ENCODE data around the gene PHF3. TPM values are rescaled to one million over a fixed set of nuclear protein-coding genes. Genes with fewer than 3 reads are reported as not detected.

The PHF3 gene
- total RNA-seq = 10 to 100 TPM; 34.8 to 48.9 TPM

- peaks cover 32 to 45% of the 10 kb centered on the region in 2 donors for H3K4me1 Mint-ChIP-seq (ENCODE audit: low read depth in 2 of 2)
- peaks cover 6% of the 10 kb centered on the region for H3K36me3 Mint-ChIP-seq
- peak within 1 kb of the TSS; percentile 97 for H3K4me3 Mint-ChIP-seq
- DNase-seq (ENCODE audit: low spot score) = peak; percentile 94
- ATAC-seq = peak; percentile 95 to 96
- no peaks in the 10 kb centered on the region for H3K9me3 Mint-ChIP-seq
- H3K27ac Mint-ChIP-seq = peak within 1 kb of the TSS; percentile 94 to 97
- peaks cover 4 to 9% of the 10 kb centered on the region in 2 donors for H3K27me3 Mint-ChIP-seq
Observed at GRCh38 chr6:63635588-63636517, at the start of gene PHF3. TSS of gene PHF3 (plus strand) at chr6:63635802. CDS start at chr6:63646552, 10,750 bp downstream.

- Mint-ChIP-seq H3K4me1 (ENCODE audit: low read depth in 2 of 2) (peaks cover 0 to 3% of the 10 kb centered on the region in 2 donors), H3K4me3 (no peak overlapping the region), H3K27me3 (no peaks in the 10 kb centered on the region), H3K9me3 (no peaks in the 10 kb centered on the region), H3K36me3 (no peaks in the 10 kb centered on the region), H3K27ac (no peak overlapping the region)
- ATAC-seq (no peak), DNase-seq (ENCODE audit: low spot score) (no peak)
Observed at GRCh38 chr6:63589952-63590411, 45.6 kb upstream of the PHF3 start.

GRCh38 chr6:63592886-63593285, 42.7 kb upstream of the PHF3 start:
- Mint-ChIP-seq H3K4me1 (ENCODE audit: low read depth in 2 of 2) (peaks cover 2% of the 10 kb centered on the region in 2 donors), H3K27ac (no peak overlapping the region), H3K36me3 (no peaks in the 10 kb centered on the region), H3K4me3 (no peak overlapping the region), H3K27me3 (peaks cover 6 to 10% of the 10 kb centered on the region in 2 donors), H3K9me3 (no peaks in the 10 kb centered on the region)
- ATAC-seq (no peak), DNase-seq (ENCODE audit: low spot score) (no peak)

GRCh38 chr6:63597141-63598048, 38.2 kb upstream of the PHF3 start:
- DNase-seq (ENCODE audit: low spot score) (no peak), ATAC-seq (no peak)
- Mint-ChIP-seq H3K4me1 (ENCODE audit: low read depth in 2 of 2) (peaks cover 11 to 14% of the 10 kb centered on the region in 2 donors), H3K27ac (no peak overlapping the region), H3K36me3 (no peaks in the 10 kb centered on the region), H3K4me3 (peak overlapping the region; percentile 76), H3K27me3 (peaks cover 6 to 12% of the 10 kb centered on the region in 2 donors), H3K9me3 (no peaks in the 10 kb centered on the region)

GRCh38 chr6:63598049-63599036, 37.3 kb upstream of the PHF3 start:
- peak overlapping the region in 1 of 2 donors; percentile 8 for H3K27ac Mint-ChIP-seq
- no peaks in the 10 kb centered on the region for H3K36me3 Mint-ChIP-seq
- peak; percentile 70 for DNase-seq (ENCODE audit: low spot score)
- H3K4me1 Mint-ChIP-seq (ENCODE audit: low read depth in 2 of 2) = peaks cover 11 to 14% of the 10 kb centered on the region in 2 donors
- H3K27me3 Mint-ChIP-seq = peaks cover 6 to 12% of the 10 kb centered on the region in 2 donors
- peak overlapping the region; percentile 76 for H3K4me3 Mint-ChIP-seq
- H3K9me3 Mint-ChIP-seq = no peaks in the 10 kb centered on the region
- ATAC-seq = peak; percentile 96 to 97

- H3K27ac Mint-ChIP-seq = no peak overlapping the region
- no peak overlapping the region for H3K4me3 Mint-ChIP-seq
- H3K9me3 Mint-ChIP-seq = no peaks in the 10 kb centered on the region
- H3K4me1 Mint-ChIP-seq (ENCODE audit: low read depth in 2 of 2) = peaks cover 11 to 14% of the 10 kb centered on the region in 2 donors
- H3K27me3 Mint-ChIP-seq = peaks cover 6 to 12% of the 10 kb centered on the region in 2 donors
- DNase-seq (ENCODE audit: low spot score) (no peak), ATAC-seq (no peak)
- H3K36me3 Mint-ChIP-seq = no peaks in the 10 kb centered on the region
Observed at GRCh38 chr6:63599243-63599642, 36.4 kb upstream of the PHF3 start.

GRCh38 chr6:63600136-63600535, 35.5 kb upstream of the PHF3 start:
- Mint-ChIP-seq H3K36me3 (no peaks in the 10 kb centered on the region), H3K9me3 (no peaks in the 10 kb centered on the region), H3K4me3 (no peak overlapping the region), H3K4me1 (ENCODE audit: low read depth in 2 of 2) (peaks cover 11 to 14% of the 10 kb centered on the region in 2 donors), H3K27me3 (peaks cover 6 to 12% of the 10 kb centered on the region in 2 donors), H3K27ac (no peak overlapping the region)
- ATAC-seq (no peak), DNase-seq (ENCODE audit: low spot score) (no peak)

GRCh38 chr6:63609231-63609630, 26.4 kb upstream of the PHF3 start:
- Mint-ChIP-seq H3K27me3 (peaks cover 8 to 19% of the 10 kb centered on the region in 2 donors), H3K36me3 (no peaks in the 10 kb centered on the region), H3K27ac (no peak overlapping the region), H3K9me3 (no peaks in the 10 kb centered on the region), H3K4me3 (no peak overlapping the region), H3K4me1 (ENCODE audit: low read depth in 2 of 2) (no peaks in the 10 kb centered on the region)
- no peak for DNase-seq (ENCODE audit: low spot score)
- ATAC-seq = no peak

GRCh38 chr6:63610944-63611343, 24.7 kb upstream of the PHF3 start:
- DNase-seq (ENCODE audit: low spot score) (no peak), ATAC-seq (no peak)
- H3K4me1 Mint-ChIP-seq (ENCODE audit: low read depth in 2 of 2) = no peaks in the 10 kb centered on the region
- H3K27me3 Mint-ChIP-seq = peaks cover 8 to 24% of the 10 kb centered on the region in 2 donors
- no peak overlapping the region for H3K27ac Mint-ChIP-seq
- H3K9me3 Mint-ChIP-seq = no peaks in the 10 kb centered on the region
- no peak overlapping the region for H3K4me3 Mint-ChIP-seq
- H3K36me3 Mint-ChIP-seq = no peaks in the 10 kb centered on the region

GRCh38 chr6:63611560-63611959, 24.0 kb upstream of the PHF3 start:
- DNase-seq (ENCODE audit: low spot score) = no peak
- Mint-ChIP-seq H3K4me1 (ENCODE audit: low read depth in 2 of 2) (no peaks in the 10 kb centered on the region), H3K27me3 (peaks cover 13 to 30% of the 10 kb centered on the region in 2 donors), H3K36me3 (no peaks in the 10 kb centered on the region), H3K9me3 (no peaks in the 10 kb centered on the region), H3K4me3 (no peak overlapping the region), H3K27ac (no peak overlapping the region)
- no peak for ATAC-seq

GRCh38 chr6:63615590-63615989, 20.0 kb upstream of the PHF3 start:
- DNase-seq (ENCODE audit: low spot score) (no peak), ATAC-seq (no peak)
- Mint-ChIP-seq H3K27ac (no peak overlapping the region), H3K27me3 (peaks cover 22 to 59% of the 10 kb centered on the region in 2 donors), H3K4me3 (no peak overlapping the region), H3K9me3 (no peaks in the 10 kb centered on the region), H3K4me1 (ENCODE audit: low read depth in 2 of 2) (no peaks in the 10 kb centered on the region), H3K36me3 (no peaks in the 10 kb centered on the region)

GRCh38 chr6:63624091-63624490, 11.5 kb upstream of the PHF3 start:
- H3K4me1 Mint-ChIP-seq (ENCODE audit: low read depth in 2 of 2) = no peaks in the 10 kb centered on the region
- no peak overlapping the region for H3K27ac Mint-ChIP-seq
- no peak overlapping the region for H3K4me3 Mint-ChIP-seq
- DNase-seq (ENCODE audit: low spot score) (no peak), ATAC-seq (no peak)
- H3K9me3 Mint-ChIP-seq = no peaks in the 10 kb centered on the region
- no peaks in the 10 kb centered on the region for H3K36me3 Mint-ChIP-seq
- H3K27me3 Mint-ChIP-seq = peaks cover 10 to 17% of the 10 kb centered on the region in 2 donors

- DNase-seq (ENCODE audit: low spot score) = no peak
- Mint-ChIP-seq H3K4me1 (ENCODE audit: low read depth in 2 of 2) (peaks cover 8% of the 10 kb centered on the region in 2 donors), H3K36me3 (no peaks in the 10 kb centered on the region), H3K9me3 (no peaks in the 10 kb centered on the region), H3K4me3 (no peak overlapping the region), H3K27me3 (peaks cover 11 to 17% of the 10 kb centered on the region in 2 donors), H3K27ac (no peak overlapping the region)
- no peak for ATAC-seq
Observed at GRCh38 chr6:63630466-63630865, 5.1 kb upstream of the PHF3 start.

Data from natural killer cell treated with Interleukin-12 subunit alpha and Interleukin-12 subunit beta and Interleukin-15 and Interleukin-18, amount 100 ng/mL, for 72 hours (primary cell).